HuH-7 (cell line): ENCODE measurements around the gene ZBED4.

Experiments used
- DNase-seq: peaks from one replicate; pipeline ENCODE4 v3.0.0; 2011; ENCODE audit warnings: low spot score

ZBED4 gene

DNA sequence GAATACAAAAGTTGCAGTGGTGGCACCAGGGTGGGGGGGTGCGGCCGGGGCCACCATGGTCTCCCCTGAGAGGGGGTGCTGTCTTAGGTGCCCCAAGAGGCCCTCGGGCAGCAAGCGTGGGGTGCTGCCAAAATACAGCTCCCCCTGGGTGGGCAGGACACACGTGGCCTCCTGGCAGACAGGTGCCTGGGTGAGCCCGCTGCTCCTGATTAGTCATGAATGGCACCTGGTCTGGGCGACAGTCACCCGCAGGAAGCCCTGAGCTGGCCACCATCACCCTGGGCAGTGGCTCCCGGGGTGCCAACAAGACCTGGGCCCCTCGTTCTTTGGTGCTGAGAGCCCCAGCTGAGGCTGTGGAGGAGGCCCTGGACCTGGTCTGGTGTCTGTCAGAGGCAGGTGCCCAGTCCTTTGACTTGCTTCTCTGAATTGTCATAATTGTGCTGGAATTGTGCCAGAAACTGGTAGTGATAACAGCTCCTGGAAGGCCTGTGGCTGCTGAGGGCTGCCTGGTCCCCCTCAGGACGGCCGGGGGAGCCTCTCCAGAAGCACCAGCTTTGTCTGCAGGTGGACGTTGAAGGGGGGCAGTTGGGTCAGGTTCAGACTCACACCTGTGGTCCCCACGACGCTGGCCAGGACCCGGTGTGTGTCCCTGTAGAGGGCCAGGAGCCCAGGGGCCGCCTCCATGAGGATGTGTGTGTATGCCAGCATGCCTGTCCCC, 49.8 kb downstream of the ZBED4 start:
- DNase-seq, result no peak

DNA sequence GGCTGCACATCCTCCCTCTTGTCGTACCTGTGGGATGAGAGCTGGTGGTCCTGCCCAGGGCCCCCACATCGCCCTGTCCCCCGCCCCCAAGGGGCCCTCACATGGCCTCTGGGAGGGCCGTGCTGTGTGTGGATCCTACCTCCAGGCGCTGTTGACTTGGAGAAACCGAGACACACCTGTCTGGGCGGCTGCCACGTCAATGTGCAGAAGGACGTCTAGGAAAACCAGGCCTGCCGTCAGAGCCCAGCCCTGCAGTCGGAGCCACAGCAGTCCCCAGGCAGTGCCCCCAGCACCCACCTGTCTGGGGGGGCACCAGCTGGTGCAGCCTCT, 50.4 kb downstream of the ZBED4 start:
- DNase-seq, result no peak

DNA sequence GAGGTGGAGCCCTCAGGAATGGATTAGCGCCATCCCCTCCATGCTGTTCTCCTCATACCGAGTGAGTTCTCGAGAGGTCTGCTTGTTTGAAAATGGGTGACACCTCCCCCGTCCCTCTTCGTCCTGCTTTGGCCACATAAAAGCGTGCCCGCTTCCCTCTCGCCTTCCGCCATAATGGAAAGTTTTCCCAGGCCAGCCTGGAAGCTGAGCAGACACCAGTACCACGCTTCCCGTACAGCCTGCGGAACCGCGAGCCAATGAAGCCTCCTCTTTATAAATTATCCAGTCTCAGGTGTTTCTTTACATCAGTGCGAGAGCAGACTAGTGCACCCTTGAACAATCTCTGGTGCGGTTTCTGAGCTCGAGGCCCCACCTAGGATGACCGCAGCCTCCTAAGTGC, 51.8 kb downstream of the ZBED4 start:
- DNase-seq, result no peak

DNA sequence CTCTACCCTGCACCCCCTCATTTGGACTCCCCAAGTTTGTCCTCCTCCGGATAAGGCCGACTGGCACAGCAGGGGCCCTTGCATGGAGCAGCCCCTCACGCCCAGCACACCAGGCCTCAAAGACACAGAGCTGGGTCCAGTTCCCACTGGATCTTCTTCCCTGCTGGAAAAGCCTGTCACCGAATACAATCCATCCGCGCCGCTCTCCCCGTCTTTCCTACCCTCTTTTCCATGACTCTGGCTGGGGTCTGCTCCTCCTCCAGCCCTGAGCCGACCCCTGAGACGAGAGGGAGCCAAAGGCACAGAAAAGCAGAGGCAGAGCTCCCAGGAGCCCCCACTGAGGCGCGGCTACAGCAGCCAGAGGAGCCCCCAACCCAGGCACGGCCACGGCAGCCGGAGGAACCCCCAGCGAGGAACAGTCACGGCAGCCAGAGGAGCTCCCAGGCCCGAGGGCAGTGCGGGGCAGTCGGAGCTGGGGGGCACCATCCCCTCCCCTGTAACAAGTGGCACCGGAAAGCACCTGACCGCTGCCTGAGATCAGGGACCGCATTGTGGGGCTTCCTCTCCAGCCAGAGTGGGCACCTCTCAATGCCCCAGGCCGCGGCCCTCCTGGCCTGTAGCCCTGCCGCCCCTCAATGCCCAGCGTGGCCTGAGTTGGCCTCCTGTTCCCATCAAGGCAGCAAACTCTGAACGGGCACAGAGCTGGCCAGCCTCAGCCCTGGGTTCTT, 52.6 kb downstream of the ZBED4 start:
- no peak for DNase-seq

DNA sequence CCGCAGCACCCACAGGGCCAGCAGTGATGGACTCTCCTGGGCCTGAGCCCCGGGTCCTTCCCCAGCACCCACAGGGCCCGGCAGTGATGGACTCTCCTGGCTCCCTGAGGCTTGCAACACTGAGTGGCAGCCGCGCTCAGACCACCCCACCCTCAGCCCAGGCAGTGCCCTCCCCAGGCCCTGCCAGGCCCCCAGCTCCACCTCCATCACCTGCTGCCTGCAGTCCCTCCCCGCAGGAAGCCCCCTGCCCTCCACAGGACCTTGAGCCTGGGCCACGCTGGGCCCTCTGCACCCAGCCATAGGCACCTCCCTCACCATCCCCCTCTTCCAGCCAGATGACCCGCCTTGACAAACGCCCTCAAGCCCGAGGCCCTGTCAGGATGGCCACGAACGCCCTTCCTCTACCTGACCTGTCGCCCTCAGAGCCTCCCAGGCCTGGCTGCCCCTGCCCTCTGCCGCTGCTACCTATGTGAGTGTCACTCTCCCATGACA, 53.2 kb downstream of the ZBED4 start:
- DNase-seq, result no peak

DNA sequence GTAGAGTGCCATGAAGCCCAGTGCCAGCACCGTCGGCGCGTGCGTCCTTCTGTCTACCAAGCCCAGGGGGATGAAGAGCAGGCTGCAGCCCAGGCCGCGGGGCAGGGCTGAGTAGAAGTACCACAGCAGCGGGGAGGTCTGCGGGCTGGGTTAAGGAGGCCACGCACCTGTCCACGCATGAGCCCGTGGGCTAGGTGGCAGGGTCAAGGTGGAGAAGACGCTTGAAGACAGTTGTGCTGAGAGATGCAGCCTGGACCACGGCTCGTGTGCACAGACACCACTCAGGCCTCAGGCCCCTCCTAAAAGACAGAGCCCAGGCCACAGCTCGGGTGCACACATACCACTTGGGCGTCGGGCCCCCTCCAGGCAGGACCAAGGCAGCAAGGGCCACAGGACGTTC, 54.2 kb downstream of the ZBED4 start:
- DNase-seq, result no peak

DNA sequence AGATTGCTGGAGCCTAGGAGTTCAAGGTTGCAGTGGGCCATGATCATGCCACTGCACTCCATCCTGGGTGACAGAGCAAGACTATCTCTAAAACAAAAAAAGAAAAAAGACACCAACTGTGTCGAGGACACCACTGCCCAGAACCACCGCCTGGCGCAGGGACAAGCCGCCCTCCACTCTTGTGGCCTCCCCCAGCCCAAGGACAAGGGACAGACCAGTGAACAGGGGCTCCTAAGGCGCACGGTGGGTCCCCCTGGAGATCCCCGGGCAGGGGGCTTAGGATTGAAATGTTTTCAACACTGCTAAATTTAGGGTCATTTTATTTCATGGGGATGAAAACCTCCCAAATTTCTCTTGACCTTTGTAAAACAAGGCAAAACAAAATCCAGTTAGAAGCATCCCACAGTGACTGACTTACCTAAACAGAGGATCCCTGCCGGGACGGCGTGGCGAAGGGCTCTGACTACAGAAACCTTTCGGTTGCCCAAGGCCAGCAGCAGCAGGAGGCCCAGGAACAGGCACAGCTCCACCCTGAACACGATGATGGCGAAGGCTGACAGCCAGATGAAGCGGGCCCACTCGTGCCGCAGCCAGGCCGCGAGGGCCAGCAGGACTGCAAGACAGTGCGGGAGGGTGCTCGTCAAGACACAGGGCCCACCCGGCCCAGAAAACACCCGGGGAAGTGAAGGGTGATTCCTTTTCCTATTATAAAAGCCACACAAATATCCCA, 56.0 kb downstream of the ZBED4 start:
- no peak for DNase-seq

DNA sequence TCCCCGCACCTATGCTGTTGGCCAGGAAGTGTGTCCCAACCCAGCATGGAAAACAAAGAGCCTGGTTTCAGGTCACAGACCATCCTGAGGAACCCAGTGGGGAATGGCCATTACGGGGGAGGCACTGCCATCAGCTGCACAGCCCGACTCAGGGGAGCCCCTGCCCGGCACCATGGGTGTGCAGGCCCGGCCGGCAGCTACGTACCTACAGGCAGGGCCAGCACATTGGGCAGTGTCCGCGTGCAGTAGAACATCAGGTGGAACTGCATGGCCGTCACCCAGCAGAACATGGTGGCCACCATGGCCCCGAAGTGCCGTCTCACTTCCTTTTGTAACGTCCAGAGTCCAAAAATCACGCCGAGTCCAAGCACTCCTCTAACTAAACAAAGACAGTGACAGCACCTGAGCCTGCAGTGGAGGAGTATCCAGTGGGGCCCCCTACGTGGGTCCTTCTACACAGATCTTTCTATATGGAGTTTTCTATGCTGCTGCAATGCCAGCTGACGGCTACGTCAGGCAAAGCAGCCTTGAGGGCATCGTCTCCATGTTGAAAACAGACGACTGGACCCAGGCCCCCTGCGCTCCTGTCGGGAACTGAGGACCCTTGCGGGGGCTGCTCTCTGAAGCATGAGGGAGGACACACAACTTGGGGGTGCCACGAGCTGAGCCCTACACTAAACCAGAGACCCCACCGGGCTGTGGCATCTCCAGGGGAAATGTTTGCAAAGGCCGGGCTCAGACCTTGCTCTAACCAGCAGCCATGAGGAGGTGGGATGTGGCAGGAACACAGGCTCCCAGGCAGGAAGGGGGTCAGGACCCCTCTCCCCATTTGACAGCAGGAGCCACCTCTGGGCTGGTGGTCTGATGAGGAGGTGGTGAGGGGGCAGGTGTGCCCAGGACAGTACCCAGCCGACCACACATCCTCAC, 56.8 kb downstream of the ZBED4 start:
- DNase-seq, result no peak

DNA sequence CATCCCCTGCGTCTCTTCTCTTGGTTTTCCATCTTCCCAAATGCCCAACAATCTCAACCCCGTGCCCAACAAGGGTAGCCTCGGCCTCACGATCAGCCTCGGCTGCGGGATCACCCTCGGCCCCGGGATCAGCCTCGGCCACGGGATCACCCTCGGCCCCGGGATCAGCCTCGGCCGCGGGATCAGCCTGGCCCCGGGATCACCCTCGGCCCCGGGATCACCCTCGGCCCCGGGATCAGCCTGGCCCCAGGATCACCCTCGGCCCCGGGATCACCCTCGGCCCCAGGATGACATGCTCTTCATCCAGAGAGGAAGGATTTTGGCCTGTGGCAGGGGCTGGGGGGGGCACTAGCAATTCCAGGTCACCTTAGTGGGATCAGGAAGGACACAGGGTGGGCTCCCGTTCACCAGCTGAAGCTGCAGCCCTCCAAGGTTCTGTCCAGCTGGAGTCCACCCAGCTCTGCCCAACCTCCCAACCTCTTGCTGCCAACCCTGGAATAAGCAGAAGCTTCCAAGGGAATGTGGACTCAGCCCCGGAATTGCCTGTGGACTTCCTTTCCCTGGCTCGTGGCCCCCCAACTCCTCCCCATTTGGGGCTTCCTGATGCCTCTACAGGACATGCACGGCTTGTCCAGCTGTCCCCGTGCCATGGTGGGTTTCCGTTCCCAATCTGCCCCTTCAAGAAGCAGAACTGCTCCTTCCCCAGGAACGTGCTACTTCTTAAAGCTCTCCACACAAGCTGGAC, 58.4 kb downstream of the ZBED4 start:
- DNase-seq, result no peak

DNA sequence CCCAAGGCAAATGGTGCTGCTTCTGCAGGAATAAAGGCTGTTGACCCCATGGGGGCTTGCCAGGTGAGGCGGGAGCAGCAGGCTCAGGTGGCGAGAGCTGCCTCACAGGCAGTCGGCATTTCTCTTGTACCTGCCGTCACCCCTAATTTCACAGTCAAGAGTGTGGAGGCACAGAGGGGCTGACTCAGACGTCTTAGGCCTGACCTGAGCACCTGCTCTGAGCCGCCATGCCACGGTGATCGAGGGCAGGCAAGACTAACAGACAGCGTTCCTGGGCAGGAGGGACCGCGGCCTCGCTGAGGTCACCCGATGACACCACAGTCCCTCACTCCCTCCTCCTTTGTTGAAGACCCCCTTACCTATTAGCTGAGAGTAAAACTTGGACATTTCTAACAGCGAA, 59.4 kb downstream of the ZBED4 start:
- no peak for DNase-seq

DNA sequence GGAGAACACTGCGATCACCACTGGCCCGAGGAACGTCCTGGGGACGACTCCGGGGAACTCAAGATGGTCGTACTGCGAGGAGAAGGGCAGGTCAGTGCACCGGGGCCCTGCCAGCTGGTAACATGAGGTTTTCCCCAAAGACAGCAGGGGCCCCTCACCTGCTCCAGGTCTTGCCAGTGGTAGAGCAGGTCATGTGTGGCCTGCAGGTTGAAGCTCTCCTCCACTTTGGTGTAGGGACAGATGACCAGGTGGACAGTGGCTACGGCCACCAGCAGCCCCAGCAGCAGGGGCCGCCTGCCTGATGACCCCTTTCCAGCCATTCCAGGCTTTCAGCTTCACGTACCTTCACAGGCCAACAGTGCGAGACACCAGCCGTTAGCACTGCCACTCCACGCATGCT, 59.8 kb downstream of the ZBED4 start:
- DNase-seq, result no peak

DNA sequence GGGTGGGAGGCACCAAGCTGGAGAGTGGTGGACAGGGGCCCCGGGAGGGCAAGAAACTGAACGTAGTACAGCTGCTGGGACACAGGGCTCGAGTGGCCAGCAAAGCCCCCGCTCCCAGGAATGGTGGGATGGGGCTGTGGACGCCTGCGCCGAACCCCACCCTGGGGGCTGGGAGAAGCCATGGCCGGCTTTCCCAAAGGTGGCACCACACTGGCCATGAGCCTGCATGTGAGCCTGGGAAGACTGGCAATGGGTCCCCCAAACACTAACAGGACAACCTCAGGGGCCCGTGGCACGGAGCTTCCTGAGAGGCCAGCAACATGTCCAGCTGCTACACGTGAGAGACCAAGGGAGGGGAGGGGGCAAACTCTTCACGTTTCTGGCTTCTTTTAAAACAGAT, 60.6 kb downstream of the ZBED4 start:
- DNase-seq, result no peak

DNA sequence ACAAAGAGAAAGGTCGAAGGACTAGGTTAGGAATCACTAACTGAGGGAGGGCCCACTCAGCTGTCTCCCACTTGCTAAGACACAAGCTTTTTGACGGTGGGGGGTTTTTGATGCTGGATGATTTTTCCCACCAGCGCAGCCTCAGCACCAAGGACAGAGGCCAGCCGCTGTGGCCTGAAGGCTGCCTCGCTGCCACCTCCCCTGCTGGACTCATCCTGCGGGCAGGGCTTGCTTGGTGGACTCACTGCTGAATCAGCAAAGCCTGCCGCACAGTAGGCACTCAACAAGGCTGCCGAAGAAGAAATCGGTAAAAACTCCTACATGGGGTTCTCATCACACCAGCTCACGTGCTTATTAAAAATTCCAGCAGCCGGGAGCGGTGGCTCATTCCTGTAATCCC, 62.0 kb downstream of the ZBED4 start:
- no peak for DNase-seq

DNA sequence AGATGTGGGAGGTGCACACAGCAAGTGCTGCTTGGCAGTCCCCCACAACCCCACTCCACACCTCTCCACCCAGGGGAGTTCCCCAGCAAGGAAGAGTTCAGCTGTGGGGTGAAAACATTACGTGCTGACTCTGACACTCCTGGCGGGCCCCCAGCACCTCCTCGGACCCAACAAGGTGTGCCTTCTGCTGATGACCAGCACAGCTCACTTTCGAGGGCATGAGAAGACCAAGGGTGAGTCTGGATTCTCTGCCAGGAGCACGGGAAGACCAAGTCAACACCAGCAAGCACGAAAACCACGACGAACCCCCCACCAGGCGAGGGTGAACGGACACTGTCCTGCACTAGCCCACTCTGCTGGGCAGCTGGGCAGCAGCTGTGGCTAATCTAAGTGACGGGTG, 63.2 kb downstream of the ZBED4 start:
- no peak for DNase-seq

DNA sequence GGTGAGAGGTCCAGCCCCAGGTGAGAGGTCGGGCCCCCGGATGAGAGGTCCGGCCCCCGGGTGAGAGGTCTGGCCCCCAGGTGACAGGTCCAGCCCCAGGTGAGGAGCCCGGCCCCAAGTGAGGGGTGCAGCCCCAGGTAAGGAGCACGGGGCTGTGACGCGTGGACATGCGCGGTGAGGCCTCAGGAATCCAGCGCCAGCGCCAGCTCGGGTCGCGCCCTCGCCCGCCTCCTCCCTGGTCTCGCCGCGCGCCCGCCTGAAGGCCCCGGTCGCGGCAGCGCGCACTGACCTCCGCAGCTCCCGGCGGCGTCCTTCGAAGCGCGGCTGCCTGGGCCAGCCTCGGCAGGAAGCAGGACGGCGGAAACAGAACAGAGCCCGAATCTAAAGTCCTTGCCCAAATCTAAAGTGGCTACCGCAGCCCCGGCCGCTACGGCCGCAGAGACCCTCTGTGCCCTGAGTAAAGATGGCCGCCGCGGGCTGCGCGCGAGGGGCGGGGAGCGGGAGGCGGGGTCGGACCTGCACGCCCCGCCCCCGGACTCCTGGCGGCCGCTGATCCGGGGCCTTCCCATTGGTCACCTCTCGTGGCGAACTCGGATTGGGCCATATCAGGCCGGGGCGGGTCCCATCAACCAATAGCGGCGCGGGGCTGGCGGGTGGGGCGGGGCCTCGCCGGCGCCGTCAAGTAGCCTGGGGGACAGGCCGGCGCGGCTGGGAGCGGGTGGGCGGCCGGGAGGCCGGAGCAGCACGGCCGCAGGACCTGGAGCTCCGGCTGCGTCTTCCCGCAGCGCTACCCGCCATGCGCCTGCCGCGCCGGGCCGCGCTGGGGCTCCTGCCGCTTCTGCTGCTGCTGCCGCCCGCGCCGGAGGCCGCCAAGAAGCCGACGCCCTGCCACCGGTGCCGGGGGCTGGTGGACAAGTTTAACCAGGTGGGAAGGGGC, 64.6 kb downstream of the ZBED4 start, which contains the start of the genes ALG12 and CRELD2:
Gene ALG12, minus strand, starts transcription at position 465 of the 937 bp plus-strand sequence. CDS start 4,673 bp downstream, outside the sequence.
Gene CRELD2, plus strand, starts transcription at position 661 of the 937 bp plus-strand sequence. Its CDS starts 136 bp downstream, at position 797.
- peak; percentile 100 for DNase-seq

DNA sequence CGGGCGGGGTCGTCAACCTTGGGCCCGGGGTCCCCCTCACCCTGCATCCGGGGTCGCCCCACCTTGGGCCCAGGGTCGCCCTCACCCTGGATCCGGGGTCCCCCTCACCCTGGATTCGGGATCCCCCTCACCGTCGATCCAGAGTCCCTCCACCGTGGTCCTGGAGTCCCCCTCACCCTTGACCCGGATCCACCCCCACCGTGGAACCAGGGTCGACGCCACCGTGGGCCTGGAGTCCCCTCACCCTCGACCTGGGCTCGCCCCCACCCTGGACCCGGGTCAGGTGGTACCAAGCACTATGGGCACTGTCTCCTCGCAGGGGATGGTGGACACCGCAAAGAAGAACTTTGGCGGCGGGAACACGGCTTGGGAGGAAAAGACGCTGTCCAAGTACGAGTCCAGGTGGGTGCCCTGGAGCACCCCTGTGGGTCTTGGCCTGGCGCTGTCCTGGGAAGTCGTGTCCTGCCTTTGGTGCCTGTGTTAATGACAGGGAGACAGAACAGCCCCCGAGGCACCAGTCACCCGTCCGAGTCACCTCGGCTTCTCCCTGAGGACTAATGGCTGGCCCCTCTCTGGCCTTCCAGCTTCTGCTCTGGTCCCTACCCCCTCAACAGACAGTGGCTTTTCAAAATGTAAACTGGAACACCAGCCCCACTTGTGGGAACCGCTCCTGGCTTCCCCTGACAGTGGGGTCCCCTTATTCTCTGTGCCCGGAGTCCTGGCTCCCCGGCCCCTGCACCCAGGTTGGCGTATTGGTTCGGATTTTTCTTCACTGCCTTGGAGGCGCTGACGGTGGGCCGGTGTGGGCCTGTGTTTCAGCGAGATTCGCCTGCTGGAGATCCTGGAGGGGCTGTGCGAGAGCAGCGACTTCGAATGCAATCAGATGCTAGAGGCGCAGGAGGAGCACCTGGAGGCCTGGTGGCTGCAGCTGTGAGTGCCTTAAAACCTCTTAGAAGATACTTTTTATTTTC, 65.6 kb downstream of the ZBED4 start:
- no peak for DNase-seq

DNA sequence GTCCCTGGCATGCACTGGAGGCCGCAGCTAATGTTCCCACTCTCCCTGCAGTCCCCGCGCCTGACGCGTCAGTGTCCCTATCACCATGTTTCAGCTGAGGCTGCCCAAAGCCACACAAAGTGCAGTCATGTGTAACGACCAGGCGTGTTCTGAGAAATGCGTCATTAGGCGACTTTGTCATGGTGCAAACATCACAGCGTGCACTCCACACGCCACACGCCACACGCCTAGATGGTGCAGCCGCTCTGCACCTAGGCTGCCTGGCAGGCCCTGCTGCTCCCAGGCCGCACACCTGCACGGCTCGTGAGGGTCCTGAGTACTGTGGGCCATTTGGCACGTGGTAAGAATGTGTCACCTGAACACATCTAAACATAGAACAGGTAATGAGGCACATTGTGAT, 67.2 kb downstream of the ZBED4 start:
- DNase-seq, result no peak

DNA sequence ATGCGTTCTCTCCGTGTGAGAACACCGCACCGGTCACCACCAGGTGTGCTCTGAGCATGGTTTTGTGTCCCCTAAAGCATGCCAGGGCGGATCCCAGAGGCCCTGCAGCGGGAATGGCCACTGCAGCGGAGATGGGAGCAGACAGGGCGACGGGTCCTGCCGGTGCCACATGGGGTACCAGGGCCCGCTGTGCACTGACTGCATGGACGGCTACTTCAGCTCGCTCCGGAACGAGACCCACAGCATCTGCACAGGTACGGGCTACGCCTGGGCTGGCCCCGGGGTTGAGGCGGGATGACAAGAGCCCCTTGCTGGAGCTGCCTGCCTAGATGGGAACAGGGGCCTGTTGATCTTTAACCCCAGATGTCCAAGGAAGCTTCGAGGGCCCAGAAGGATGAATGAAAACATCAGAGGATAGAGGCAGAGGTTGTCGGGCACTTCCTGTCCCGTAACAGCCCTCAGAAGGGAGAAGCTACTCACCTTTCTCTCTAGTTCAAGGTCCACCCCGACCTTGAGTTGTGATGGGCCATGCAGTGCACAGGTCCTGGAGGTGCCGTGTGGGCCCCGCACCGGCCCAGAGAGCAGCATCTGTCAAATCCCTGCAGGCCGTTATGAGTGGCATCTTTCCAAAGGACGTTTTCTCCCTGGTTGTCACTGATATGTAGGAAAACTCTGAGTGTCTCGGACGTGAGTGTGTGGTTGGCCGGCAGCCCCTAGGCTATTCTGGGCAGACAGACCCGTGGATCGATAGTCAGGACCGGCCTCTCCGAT, 68.0 kb downstream of the ZBED4 start:
- DNase-seq, result no peak
